Measurements from ENCODE around the gene GALNT9.

The GALNT9 gene

DNA sequence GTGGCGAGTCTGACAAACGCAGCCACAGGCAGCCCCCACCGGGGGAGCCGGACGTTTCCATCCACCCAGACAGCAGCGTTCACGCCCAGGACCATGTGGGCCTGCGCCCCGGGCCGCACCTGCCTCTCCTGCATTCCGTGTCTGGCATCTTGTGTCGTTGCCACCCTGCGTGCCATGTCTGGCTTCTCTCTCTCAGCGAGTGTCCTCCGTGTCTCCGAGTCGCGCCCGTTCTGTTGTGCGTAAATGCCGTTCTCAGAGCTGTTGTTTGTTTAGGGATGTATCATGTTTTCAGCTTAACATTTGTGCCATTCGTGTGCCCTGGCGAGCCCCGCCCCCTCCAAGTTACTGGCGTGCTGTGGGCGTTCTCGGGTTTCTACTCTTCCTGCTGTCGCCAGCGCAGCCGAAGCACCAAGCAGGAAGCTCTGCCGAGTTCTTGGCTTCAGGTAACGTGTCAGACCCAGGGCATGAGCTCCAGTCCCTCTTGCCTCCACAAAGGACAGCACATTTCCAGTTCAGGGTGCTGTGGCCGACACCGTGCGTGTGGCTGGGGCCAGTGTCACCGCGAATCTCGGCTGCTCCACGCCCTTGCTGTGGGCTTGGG, 150.5 kb downstream of the GALNT9 start:
- DNase-seq: no peak

DNA sequence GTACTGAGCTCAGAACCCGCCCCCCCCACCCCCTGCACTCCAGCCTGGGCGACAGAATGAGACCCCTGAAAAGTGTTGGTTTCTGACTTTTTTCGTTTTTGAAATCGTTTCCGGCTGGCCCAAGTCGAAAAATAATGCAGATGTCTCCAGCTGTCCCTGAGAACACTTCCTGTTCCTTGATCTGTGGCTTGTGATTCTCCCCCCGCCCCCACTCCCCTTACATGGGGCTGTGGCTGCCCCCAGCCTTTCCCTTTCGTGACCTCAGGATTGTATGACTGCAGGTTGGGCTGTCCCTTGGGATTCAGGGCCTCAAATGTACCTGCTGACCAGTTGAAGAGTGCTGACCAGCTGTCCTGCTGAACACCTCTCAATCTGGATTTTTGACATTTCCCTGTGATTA, 151.1 kb downstream of the GALNT9 start:
- no peak for DNase-seq

DNA sequence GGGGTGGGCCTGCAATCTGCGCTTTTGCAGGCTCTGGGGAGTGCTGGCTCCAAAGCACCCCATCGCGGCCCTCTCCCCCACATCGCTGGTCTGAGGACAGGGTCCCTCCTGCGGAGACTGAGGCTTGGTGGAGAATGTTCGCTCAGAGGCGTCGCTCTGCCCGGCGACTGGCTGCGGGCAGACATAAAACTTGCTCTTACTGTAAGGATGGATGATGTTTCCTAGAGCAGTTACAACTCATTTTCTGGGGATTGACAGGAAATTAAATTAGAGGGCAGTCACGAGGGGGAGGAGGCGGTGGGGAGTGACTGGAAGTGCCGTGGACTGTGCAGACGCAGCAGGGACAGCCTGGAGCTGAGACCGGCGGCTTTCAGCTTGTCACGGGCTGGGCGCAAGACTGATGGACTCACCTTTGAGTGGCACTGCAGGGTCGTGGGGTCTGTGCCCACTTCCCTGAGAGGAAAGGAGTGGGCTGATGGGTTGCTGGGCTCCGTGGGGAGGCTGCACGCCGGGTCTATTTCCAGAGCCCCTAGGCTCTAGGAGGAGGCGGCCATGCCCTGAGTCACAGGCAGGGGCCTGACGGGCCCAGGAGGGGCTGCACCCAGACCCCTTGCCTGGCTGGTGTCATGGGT, 152.4 kb downstream of the GALNT9 start:
- no peak for DNase-seq

DNA sequence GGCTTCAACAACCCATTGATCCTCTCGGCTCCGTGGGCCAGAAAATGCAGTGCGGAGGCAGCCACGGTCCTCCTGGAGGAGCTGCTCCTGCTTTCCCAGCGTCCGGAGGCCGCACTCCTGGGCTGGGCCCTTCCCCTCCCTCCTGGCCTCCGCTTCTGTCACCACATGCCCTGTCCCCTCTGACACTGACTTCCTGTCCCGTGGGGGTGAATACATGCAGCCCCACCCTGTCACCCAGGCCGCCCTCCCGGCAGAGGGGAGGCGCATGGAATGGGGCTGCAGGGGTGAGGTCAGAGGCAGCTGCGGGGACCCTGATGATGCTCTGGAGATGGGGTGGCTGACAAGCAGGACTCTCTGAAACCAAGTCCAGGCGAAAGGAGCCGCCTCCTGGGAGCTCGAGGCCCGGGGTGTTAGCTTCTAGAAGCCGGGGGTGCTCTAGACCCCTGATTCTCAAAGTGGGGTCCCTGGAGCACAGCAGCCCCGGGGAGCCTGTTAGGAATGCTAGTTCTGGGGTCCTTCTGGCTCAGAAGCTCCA, 152.9 kb downstream of the GALNT9 start:
- no peak for DNase-seq

DNA sequence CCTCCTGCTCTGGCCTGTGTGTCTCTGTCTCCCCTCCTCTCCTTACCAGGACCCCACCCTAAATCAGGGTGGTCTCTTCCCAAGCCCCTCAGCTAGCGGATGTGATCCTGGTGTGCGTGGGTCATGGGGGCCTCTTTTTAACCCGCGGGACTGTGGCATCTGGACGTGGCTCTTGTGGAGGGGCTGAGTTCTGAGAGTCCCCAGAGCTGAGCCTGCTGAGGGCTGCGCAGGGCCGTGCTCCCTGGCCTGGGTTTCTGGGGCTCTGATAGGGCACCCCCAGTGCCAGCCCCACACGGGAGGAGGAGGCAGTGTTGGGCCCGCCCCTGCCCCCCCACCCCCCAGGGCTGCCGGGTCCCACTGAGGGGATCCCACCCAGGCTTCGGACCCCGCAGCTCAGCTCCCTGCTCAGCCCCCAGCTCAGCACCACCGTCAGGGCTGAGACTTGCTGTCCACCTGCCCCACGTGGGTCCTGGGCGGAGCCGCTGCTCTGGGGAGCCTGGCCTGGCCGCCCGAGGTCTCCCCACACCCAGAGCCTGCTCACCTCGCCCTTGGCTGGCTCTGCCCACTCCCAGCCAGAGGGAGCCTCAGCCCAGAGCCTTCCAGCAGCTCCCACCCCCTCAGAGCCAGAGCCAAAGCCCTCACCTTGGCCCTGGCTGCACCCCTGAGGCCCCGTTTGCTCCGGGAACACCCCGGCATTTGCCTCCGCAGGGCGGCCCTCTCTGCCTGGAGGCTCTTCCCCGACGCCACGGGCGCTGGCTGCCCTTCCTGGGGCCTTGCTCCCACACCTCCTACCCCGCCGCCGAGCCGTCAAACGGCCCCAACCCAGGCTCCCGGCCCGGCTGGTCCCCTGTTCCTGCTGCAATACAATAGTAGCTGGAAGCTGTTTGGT, 153.6 kb downstream of the GALNT9 start:
- no peak for DNase-seq

DNA sequence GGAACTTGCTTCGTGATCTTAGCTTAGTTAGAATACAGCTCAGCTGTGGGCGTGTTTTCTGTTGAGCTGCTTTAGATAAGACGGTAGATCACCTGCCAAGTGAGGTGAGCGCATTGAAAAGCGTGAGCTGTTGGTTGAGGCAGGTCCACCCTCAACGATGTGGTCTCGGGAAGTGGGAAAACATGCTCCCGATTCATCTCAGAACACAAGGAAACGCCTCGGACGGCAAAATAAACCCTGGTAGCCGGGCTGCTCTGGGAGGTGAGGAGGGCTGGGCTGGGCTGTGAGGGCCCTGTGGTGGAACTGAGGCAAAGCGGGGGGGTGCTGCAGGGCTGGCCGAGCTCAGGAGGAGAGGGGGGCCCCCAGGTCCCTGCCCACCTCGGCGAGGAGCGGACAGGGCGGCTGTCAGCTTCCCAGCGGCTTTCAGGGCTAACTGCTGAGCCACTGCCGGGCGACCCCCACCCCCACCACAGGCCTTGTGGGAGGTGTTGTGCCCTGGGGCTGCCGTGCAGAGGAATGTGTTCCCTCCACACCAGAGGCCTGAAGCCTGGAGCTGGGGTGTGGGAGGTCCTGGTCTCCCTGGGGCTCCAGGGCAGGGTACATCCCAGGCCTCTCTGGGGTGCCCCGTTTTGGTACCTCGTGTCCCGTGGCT, 154.4 kb downstream of the GALNT9 start:
- DNase-seq: no peak

DNA sequence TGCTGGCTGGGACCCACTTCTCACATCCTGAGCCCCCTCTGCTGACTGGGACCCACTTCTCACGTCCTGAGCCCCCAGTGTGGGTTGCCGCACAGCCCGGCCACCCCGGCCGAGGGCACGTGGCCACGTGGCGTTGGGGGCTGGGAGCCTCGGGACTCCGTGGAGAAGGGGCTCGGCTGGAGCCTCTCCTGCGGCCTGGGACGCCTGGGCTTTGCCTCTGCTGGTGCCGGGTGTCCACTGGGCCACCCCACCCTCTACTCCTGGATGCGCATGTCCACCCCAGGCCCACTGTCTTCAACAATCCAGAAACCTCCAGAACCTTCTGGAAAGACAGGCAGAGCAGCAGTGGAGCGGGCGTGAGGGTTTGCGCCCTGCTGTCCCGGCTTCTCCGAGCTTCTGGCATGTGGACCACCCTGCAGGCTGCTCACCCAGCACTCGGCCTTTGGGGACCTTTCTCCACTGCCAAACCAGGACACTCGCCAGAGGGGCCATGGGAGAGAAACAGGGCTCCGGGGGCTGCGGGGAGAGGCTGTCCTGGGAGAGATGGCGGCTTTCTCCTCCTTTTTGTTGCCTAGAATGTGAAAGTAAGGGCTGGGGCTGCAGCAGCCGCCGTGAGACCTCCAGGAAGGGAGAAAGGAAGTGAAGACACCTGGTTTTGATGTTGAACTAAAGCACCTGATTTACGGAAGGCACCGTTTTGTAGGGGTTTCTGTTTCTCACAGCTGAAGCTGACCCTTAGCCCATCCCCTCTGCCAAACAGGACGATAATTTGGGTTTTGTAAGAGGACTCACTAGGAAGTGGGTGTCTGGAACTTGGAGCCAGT, 155.2 kb downstream of the GALNT9 start:
- no peak for DNase-seq

DNA sequence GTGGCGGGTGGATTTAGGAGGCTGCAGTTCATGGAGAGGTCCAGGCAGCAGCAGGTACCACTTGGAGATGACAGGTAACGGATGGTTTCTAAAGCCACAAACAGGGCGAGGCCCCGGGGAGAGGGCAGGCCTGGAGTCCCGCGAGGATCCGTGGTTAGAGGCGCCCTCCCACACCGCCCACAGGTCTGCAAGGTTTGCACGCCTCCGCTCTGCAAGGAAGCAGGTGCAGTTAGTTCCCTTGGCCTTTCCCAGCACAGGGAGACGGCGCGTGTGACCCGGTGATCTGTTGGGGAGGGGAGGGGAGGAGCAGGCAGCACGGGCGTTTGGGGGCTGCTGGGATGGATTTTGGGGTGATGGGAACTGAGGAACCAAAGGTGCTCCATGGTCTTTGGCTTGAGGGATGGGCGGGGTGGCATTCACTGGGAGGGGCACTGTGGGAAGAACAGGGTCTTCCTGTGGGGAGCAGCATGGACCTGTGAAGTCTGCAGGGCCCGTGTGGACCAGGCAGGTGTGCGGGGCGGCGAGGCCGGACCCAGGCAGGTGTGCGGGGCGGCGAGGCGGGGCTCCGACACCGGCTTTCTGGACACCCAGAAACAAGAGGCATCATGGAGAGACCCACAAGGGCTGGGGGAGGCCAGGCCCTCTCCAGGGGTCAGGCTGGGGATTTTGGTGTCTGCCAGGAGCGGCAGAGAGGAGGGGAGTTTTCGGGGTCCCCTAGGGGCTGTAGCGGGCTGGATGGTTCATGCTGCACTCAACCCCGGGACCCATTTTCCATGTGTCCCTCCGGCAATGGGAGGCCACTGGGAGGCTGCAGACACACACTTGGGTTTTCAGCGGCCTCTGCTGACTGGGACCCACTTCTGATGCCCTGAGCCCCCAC, 156.0 kb downstream of the GALNT9 start:
- no peak for DNase-seq

DNA sequence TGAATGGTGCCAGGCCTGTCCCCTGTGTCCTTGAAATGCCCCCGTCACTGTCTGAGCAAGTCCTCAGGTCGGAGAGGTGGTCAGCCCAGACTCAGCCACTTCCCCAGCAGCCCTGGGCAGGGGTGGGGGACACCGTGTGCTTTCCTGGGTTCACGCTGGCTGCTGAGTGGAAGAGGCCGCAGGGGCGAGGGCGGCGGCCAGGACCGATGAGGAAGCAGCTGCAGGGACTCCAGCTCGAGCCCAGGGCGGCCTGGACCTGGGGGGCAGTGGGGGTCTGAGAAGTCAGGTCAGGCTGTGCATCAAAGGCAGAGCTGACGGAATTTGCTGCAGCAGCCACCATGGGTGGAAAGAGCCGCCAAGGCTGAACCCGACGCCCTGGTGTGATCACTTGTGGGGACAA, 156.8 kb downstream of the GALNT9 start:
- no peak for DNase-seq

DNA sequence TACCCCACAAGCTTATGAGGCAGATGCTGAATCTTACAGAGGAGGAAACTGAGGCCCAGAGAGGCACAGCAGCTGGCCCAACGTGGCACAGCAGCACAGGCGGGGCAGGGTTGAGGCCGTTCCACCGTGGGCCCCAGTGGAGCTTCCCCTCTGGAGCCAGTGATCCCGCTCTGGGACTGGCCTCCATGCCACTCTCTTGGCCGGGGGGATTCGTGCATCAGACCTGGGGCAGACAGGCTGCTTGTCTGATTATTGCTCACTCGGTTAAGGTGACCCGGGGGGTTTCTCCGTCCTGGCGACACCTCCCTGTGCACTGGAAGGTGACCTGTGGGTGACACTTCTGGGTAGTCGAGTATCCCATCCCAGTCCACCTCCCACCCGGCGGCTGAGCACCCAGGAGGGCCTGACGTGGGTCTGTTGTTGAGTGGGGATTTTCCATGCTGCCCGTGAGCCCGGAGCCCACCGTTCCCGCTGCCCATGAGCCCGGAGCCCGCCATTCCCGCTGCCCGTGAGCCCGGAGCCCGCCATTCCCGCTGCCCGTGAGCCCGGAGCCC, 157.3 kb downstream of the GALNT9 start:
- DNase-seq: no peak

DNA sequence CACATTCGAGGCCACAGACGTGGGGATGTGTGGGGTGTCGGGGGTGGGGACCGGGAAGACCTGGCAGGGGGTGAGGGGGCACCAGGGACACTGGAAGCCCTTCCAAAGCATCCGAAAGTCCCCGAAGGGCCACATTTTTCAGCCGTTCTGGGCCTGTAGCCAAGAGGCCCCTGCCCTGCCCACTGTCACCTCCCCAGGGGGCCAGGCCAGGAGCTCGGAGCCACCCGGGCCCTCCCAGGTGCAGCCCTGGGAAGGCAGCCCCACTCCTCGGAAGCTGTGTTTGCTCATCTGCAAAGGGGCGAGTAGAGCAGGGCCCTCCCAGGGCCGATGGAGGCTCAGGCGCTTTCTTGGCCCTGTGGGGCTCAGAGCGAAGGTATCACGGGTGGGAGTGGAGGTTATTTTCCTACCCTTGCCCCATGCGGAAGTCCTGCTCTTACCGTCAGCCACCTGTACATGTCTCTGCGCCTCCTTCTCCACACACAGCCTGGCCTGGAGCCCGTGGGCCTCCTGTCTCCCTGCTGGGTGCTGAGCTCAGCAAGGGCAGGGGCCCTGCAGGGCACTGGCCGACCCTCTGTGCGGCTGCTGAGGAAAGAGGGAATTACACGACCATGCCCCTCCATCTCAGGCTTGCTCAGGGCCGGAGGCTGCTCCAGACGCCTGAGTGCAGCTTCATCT, 158.0 kb downstream of the GALNT9 start:
- DNase-seq: no peak

DNA sequence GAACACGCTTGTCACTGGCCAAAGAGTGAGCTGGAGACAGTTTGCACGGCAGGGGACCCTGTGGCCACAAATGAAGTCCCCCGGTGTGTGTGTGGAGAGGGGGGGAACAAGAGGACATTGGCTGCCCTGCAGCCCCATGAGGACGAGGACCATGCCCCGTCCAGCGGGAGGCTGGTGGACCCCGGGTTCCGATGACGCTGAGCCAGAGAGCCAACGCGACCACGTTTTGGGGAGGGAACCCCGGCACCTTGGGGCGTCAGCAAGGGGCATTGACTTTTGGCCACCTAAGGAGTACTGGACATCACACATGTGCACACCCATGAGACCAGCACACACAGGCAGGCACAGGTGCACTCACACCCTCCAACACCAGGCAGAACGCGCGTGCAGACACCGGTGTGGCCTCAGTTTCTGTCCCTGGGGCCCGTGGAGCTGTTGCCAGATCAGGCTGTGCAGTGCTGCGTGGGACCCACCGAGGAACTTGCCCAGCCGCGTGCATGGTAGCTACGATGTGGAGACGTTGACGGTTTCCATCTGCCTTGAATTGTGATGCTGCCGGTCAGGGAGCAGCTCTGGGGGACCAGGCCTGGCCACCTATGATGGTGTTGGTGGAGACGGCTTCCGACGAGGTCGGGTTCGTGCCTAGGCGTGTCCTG, 158.6 kb downstream of the GALNT9 start:
- no peak for DNase-seq

DNA sequence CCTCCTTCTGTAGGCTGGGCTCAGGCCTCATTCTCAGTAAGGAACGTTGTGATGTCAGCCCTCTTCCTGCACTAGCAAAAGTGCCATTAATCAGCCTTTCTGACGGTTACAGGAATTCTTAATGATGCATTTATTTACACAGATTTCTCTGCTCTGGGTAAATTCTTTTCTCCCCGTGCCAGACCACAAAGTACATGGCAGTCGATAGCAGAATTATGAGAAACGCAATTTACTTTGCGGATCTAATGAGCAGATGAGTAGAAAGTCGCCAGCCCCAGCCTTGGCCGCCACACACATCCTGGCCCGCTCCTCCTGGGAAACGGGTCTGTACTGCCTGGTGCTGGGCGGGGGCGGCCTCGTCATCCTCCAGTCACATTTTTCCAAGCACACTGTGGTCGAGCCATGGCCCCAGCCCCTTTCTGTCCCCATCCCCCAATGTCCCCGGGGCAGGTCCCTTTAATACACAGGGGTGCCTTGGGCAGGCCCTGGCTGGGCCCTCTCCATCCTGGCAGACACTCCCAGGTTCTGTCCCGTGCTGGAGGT, 159.2 kb downstream of the GALNT9 start:
- peak; percentile 76 for DNase-seq

DNA sequence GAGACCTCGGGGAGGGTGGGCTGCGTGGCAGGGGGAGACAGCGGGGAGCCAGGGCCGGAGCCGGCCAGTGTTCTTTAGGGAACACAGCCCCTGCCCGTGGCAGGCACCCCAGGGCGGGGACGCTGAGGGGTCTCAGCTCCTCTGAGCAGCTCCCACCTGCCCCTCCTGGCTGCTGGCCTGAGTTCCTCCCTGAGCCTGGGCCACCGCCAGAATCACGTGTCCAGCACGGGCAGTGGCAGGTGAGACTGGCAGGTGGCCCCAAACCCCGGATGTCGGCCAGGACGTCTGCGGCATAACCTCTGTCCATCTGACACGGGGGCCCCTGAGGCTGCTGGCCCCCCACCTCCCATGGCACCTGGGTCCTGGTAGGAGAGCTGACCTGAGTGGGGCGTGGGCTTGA, 160.0 kb downstream of the GALNT9 start:
- no peak for DNase-seq

DNA sequence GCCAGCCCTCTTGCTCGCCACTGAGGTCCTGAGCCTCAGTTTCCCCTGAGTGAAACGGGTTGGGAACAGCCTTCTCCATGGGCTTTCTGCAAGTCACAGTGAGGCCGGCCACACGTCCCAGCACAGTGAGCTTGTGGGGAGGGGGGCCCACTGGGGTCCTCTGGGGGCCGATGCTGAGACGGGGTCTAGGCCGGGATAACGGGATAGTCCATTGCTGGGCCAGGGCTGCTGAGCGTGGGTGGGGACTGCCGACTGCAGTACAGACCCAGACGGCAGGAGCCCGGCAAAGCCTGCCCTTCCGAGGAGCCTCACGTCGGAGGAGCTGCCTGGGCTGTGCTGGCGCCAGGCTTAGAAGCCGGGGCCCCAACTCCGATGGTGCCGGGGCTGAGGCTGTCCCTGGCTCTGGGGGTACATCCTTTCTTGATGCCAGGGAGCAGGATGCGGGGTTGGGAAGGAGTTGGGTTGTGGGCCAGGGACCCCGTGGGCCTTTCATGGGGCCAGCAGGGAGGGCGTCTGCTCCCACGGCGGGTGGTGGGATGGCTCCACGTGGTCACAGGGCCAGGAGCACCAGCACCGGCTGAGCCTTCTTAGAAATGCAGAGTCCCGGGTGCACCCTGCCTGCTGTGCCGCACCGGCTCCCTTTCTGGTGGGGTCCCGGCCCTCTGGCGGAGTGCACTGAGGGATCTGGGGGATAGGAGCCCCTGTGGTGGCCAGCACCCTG, 160.9 kb downstream of the GALNT9 start:
- no peak for DNase-seq

DNA sequence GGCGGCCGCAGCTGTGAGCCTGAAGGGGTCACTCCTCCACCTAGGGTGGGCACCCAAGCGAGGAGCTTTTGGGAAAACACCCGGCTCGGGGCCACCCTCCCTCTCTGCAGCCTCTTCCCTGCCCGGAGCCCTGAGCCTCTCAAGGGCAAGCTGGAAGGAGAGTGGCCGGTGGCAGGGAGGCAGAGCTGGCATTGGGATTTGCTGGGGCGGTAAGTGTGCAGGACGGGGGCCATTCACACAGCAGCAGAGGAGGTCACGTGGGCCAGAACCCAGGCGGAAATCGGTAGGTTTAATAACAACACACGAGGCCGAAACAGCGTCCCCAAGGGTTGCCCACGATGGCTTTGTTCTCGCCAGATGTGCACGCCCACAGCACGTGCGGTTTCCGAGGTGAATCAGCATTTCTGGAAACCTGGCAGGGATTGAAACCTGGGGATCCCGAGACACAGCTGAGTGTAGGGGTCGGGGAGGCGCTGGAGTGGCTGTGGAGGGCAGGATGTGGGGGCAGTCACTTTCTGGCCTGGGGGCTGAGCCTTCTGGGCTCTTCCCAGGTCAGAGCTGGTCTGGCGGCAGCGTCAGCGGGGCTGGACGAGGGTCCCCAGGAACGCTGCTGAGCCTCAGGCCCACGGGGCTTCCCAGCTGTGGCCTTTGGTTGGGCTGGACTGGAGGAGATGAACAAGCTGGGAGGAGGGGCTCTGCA, 161.6 kb downstream of the GALNT9 start:
- DNase-seq: no peak

DNA sequence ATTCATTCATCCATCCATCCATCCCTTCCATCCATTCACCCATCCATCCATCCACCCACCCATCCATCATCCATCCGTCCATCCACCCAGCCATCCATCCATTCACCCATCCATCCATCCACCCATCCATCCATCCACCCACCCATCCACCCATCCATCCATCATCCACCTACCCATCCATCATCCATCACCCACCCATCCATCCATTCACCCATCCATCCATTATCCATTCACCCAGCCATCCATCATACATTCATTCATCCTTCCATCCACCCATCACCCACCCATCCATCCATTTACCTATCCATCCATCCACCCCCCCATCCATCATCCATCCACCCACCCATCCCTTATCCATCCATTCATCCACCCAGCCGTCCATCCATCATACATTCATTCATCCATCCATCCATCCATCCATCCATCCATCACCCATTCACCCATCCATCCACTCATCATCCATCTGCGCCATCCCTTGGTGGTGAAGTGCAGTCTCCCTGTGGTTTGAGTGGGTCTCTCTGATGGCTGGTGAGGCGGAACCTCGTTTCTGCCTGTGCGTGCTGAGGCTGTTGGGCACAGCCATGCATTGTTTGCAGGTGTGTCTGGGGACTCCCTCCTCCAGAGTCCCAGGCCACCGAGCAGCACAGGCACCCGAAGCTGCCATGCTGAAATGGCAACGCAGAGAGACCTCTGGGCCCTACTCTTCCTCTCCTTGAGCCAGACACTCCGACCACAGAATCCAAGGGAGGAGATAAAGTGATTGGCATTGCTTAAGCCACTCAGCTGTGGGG, 162.4 kb downstream of the GALNT9 start:
- DNase-seq: no peak
